Islet precursor cell (in vitro differentiated cells): ENCODE measurements around the gene PPP1R12C.
A peak's percentile ranks its signal among the peaks of the same experiment; 100 is the strongest.
"Not testable (repeated sequence)": the region's sequence is repeated elsewhere in the genome, so short reads cannot be mapped to it uniquely, and the experiment has no call there.

Experiments used
- DNase-seq: peaks from one replicate; pipeline ENCODE4 v3.0.0-alpha.2; 2018

PPP1R12C gene

GRCh38 chr19:55070466-55071128 lies 46.8 kb downstream of the PPP1R12C start:
- DNase-seq, result no peak

- DNase-seq, result no peak
Measured at GRCh38 chr19:55069865-55070197, 47.6 kb downstream of the PPP1R12C start.

- DNase-seq, result peak; percentile 82
Measured at GRCh38 chr19:55068950-55069864, 48.2 kb downstream of the PPP1R12C start.

GRCh38 chr19:55067869-55068268 lies 49.6 kb downstream of the PPP1R12C start:
- DNase-seq, result no peak

- no peak for DNase-seq
Measured at GRCh38 chr19:55066107-55066709, 51.2 kb downstream of the PPP1R12C start.

- DNase-seq, result not testable (repeated sequence)
Measured at GRCh38 chr19:55065516-55065915, 51.9 kb downstream of the PPP1R12C start.

GRCh38 chr19:55063492-55063843 lies 54.0 kb downstream of the PPP1R12C start:
- DNase-seq, result no peak

- peak; percentile 97 for DNase-seq
Measured at GRCh38 chr19:55062735-55063491, 54.5 kb downstream of the PPP1R12C start, which contains the start of gene RDH13. Gene RDH13 (minus strand): TSS chr19:55063148. CDS start chr19:55063032, 116 bp downstream.

- not testable (repeated sequence) for DNase-seq
Measured at GRCh38 chr19:55060287-55060686, 57.1 kb downstream of the PPP1R12C start.

GRCh38 chr19:55058781-55059610 lies 58.4 kb downstream of the PPP1R12C start:
- DNase-seq, result no peak

GRCh38 chr19:55056827-55057226 lies 60.6 kb downstream of the PPP1R12C start:
- DNase-seq, result no peak

GRCh38 chr19:55053735-55054134 lies 63.7 kb downstream of the PPP1R12C start:
- DNase-seq, result no peak

GRCh38 chr19:55050749-55051532 lies 66.5 kb downstream of the PPP1R12C start:
- DNase-seq, result no peak

GRCh38 chr19:55048446-55048845 lies 69.0 kb downstream of the PPP1R12C start:
- no peak for DNase-seq

- DNase-seq, result no peak
Measured at GRCh38 chr19:55047951-55048350, 69.5 kb downstream of the PPP1R12C start.

GRCh38 chr19:55046975-55047622 lies 70.3 kb downstream of the PPP1R12C start:
- DNase-seq, result no peak

GRCh38 chr19:55044771-55045716 lies 72.4 kb downstream of the PPP1R12C start:
- DNase-seq, result no peak

GRCh38 chr19:55044286-55044685 lies 73.2 kb downstream of the PPP1R12C start:
- no peak for DNase-seq

GRCh38 chr19:55042688-55043087 lies 74.7 kb downstream of the PPP1R12C start:
- DNase-seq, result no peak

- DNase-seq, result no peak
Measured at GRCh38 chr19:55042344-55042678, 75.1 kb downstream of the PPP1R12C start.
